HG03175 (cell line): Measurements from ENCODE around the gene PSMB1.
A peak's percentile ranks its signal among the peaks of the same experiment; 100 is the strongest.

Experiments used
- ATAC-seq: cut with Tn5 transposase; IDR thresholded peaks from one replicate; pipeline ENCODE4 v1.9.1; 2021; ENCODE audit warnings: mild to moderate bottlenecking, moderate library complexity; ENCODE audit not compliant: unreplicated experiment

The PSMB1 gene

GRCh38 chr6:170552765-170553533, at the start of gene PSMB1:
Gene PSMB1, minus strand, starts transcription at chr6:170553307. Its CDS starts 65 bp downstream, at chr6:170553242.
- peak; percentile 56 for ATAC-seq

- no peak for ATAC-seq
Observed at GRCh38 chr6:170597278-170597677, 44.2 kb upstream of the PSMB1 start.

- no peak for ATAC-seq
Observed at GRCh38 chr6:170596426-170596825, 43.3 kb upstream of the PSMB1 start.

- no peak for ATAC-seq
Observed at GRCh38 chr6:170590725-170591124, 37.6 kb upstream of the PSMB1 start.

- peak; percentile 35 for ATAC-seq
Observed at GRCh38 chr6:170584954-170585498, 31.9 kb upstream of the PSMB1 start.

DNA sequence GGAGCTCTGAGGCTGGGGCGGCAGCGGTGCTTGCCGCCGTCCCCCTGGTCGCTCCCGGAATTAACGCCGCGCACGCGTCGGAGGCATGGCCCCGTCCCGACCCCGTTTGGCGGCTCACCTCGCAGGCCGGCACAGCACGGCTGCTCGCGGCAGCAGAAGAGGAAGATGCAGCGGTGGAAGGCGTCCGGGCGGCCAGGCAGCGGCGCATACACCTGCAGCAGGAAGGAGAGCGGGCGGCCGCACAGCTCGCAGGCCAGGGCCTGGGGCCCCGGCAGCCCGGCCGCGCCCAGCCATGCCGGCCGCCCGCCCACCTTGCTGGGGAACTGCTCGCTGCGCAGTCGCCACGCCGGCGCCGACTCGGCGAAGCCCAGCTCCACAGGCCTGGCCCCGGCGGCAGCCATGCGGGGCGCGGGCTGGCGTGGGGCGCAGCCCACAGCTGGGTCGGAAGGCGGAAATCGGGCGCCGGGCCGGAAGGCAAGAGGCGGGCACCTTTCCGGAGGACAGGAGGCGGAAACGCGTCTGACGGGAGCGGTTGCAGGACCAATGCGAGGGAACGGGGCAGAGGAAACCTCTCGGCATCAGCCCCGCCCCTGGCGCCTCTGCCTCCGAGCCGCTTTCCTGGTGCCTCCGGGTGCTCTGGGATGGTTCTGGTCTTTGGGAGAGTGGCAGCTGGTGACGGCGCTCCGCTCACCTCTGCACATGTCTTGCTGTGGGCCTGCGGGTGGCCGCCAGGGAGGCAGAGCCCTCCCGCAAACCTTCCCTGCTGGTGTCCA, 31.3 kb upstream of the PSMB1 start, which contains the start of gene PDCD2:
TSS of gene PDCD2 (minus strand) at position 457 of the 773 bp plus-strand sequence. CDS start at position 401, 56 bp downstream.
- ATAC-seq, result peak; percentile 98

GRCh38 chr6:170583756-170584180, 30.7 kb upstream of the PSMB1 start:
- no peak for ATAC-seq

GRCh38 chr6:170578909-170579308, 25.8 kb upstream of the PSMB1 start:
- ATAC-seq, result no peak

DNA sequence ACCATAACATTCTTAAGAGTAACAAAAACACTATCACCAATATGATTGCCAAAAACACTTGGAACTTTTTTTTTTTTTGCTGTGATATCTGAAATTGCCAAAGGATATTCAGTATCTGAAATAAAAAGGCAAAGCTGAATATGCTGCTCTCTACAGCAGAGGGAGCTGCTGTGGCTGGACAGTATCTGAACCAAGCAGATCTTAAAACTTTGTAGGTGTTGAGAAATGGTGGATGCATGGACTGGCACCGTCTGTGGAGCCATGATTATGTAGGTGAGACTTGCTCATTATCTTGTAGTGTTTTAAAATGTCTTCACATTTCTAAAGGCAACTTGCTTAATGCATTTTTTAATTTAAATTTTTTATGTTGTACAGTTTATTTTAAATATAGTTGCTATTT, 22.1 kb upstream of the PSMB1 start:
- no peak for ATAC-seq

- ATAC-seq, result no peak
Observed at GRCh38 chr6:170572704-170573466, 19.8 kb upstream of the PSMB1 start.

- no peak for ATAC-seq
Observed at GRCh38 chr6:170564936-170565530, 11.9 kb upstream of the PSMB1 start.

- no peak for ATAC-seq
Observed at GRCh38 chr6:170561555-170561954, 8.4 kb upstream of the PSMB1 start.

GRCh38 chr6:170555305-170555704, 2.2 kb upstream of the PSMB1 start:
- ATAC-seq, result no peak

DNA sequence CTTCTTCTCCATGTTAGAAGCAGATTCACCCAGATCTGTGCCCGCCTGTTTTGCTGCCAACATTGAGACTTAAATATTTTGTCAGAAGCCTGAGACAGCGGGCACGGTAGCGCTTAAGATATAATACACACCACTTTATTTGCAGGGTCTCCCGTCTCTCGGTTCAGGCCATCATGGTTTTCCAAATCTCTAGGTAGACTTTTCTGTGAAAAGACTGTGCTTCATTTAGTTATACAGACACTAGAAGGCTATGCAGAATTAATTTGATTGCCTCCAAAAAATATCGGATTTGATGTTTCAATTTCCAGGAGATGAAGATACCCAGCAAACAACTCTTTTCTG, 1.7 kb upstream of the PSMB1 start:
- ATAC-seq, result no peak

DNA sequence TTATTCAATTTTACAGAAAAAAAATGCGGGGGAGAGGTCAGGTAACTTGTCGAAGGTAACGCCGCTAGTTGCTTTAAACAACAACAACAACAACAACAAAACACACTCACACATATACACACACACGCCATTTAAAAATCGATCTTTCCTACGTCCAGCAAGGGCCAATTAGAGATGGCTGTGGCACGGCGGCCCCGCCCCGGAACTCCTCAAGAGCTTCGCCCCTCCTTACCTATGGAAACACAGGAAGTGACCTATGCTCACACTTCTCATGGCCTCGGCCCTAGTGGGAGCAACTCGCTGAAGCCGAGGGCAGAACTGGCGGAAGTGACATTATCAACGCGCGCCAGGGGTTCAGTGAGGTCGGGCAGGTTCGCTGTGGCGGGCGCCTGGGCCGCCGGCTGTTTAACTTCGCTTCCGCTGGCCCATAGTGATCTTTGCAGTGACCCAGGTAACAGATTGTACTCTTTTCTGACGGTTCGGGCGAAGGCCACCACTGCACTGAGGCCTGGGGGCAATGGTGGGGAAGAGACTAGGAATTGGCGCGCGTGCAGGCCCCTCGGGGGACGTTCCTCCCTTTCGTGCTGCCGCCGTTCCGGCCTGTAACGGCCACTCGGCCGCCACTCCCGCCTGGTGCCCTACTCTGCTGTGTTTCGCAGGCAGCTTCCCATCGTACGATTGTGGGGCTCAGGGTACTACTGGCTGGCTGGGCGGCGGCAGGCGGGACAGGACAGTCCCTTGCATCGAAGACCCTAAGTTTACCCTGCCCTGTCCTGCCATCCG, 1.1 kb upstream of the PSMB1 start, which contains the start of gene TBP:
TSS of gene TBP (plus strand) at position 357 of the 783 bp plus-strand sequence. CDS start 2,661 bp downstream, outside the sequence.
- ATAC-seq, result peak; percentile 95

DNA sequence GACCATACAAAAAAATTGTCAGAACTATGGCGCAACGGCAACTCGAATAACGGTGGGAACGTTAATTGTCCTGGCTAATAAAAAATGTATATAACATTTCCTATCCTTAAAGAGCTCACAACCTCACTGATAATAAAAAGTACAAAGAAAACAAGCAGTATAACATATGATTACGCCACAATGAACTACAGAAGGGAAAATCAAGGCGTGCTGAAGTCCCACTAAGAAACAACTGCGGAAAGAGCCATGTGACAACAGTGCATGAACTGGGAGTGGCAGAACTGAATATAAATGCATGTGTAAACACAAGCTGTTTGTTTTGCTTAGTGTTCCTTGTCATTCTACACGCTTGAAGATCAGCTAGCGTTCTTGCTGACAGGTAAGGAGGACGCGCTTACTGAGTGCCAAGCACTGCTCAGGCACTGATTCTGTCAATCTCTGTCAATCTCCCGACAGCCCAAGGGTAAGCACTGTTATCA, 466 bp upstream of the PSMB1 start:
- ATAC-seq, result peak; percentile 44

DNA sequence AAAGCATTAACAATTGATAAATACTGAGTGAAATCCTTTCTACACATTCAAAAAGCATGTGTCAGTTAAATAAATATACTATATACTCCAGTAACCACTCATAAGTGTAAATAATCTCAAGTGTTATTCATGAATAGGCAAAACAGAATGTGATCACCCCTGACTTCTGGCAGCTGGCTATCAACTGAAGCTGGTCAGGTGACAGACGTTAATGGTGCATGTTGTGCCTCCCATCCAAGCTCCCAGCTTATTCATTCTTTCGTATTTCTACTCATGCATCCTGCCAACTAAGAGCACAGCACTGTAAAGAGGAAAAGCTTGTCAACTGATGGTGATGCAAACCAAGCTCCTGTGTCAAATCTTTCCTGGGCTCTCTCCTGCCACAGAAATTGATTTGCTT, 7.7 kb downstream of the PSMB1 start:
- ATAC-seq, result no peak

DNA sequence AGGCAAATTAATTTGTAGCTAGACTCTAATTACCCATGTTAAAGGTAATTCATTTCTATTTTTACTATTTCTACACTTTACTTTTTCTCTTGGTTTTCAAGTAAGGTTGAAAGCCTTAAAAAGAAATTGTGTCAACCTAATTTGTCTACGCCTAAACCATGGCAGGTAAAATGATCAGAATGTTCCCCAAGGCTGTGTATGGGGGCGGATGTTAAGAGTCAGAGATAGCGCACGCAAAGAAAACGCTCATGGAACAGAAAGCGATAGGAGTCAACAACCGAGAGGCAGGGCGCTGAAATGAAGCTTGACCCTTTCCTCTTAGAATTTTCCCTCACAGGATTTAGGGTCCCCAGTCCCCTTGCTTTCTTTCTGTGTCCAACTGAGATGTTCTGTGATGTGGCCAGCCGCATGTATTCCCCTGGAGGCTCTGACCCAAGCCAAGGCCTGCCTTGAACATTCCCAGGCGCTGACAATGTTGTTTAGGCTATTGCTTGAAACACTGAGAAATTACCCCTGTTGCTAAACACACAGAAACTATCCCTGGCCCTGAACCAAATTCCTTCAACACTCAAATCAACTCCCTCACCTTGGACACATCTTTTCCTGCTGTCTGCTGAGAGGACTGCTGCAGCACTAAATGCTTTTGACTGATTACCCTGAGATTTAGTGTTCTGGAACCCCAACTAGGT, 10.9 kb downstream of the PSMB1 start:
- ATAC-seq, result no peak

- no peak for ATAC-seq
Observed at GRCh38 chr6:170537329-170537728, 15.8 kb downstream of the PSMB1 start.
